ENCODE measurements around the gene ANKRD13C.

GRCh38 chr1:70247122-70247521 is 107.4 kb downstream of the ANKRD13C start:
- TF ChIP-seq CTCF (IDR thresholded peaks at IDR 0.05; ENCODE audit: insufficient read depth, low read length) (no peak), POLR2AphosphoS5 (IDR thresholded peaks at IDR 0.05; ENCODE audit: low read depth) (no peak), GABPA (IDR thresholded peaks at IDR 0.05; ENCODE audit: low read depth) (no peak), REST (IDR thresholded peaks at IDR 0.05; ENCODE audit: insufficient replicate concordance, low read depth) (no peak)
